ENCODE results near the gene NME9.

- TF ChIP-seq EP300 (IDR thresholded peaks at IDR 0.05) (no peak), CTCF (IDR thresholded peaks at IDR 0.05) (no peak), POLR2A (IDR thresholded peaks at IDR 0.05) (no peak), POLR2AphosphoS5 (IDR thresholded peaks at IDR 0.05) (no peak)
Observed at GRCh38 chr3:138289701-138290100, 40.0 kb downstream of the NME9 start.

Data from suprapubic skin (tissue), 4 donors.